NCI-H748 treated with DMSO at 0.1 percent for 48 hours (cell line): Measurements from ENCODE around the gene EWSR1.

Source experiments
- DNase-seq: peaks from one replicate; lab custom pipeline; 2025; lab: John Stamatoyannopoulos, UW

EWSR1 gene

GRCh38 chr22:29269731-29270474 lies 1.8 kb downstream of the EWSR1 start:
- no peak for DNase-seq

- DNase-seq = no peak
These were observed 2.6 kb downstream of the EWSR1 start for GRCh38 chr22:29270475-29271271.

DNA sequence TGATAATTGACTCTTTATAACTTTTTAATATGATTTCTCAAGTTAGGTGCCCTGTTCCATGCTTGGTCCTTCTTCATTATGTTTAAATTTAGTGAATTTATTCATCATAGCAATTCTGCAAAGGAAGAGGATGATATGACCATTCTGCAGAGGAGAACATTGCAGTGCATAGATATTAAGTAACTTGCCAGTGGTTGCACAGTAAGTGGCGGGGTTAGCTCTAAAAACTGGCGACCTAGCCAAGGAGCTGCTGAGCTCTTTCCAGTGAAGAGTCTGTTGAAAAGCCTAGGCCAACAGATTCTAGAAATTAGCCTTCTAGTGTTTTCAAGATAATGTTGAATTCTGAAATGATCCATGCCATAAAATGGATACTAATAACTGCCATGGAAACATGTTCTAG lies 4.6 kb downstream of the EWSR1 start:
- no peak for DNase-seq

- no peak for DNase-seq
These were observed 7.1 kb downstream of the EWSR1 start for GRCh38 chr22:29275167-29275566.

GRCh38 chr22:29275819-29276565 lies 7.9 kb downstream of the EWSR1 start:
- DNase-seq = no peak

DNA sequence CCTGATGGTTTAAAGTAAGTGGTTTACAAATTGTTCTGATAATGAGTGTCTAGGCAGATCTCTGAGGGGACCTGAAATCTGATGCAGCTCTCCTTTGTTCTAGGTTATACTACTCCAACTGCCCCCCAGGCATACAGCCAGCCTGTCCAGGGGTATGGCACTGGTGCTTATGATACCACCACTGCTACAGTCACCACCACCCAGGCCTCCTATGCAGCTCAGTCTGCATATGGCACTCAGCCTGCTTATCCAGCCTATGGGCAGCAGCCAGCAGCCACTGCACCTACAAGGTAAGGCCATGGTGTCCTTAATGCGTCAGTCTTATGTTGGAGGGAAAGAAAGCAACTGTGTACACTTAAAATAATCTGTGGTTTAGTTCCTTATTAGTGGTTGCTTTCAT lies 9.9 kb downstream of the EWSR1 start:
- DNase-seq = no peak

DNA sequence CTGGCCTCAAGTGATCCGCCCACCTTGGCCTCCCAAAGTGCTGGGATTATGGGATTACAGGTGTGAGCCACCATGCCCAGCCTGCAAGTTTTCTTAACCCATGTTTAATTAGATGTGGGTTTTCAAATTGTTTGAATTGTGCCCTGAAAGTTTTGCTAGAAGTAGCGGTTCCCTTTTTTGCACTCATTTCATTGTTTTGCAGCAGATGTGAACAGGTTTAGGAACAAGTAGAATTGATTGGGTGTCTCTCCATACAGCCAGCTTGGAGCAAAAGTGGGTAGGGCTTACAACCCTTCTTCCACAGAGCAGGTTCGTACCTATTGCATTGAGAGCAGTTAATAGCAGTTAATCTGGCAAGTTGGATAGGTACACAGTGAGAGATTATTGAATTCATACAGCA lies 16.1 kb downstream of the EWSR1 start:
- no peak for DNase-seq

DNA sequence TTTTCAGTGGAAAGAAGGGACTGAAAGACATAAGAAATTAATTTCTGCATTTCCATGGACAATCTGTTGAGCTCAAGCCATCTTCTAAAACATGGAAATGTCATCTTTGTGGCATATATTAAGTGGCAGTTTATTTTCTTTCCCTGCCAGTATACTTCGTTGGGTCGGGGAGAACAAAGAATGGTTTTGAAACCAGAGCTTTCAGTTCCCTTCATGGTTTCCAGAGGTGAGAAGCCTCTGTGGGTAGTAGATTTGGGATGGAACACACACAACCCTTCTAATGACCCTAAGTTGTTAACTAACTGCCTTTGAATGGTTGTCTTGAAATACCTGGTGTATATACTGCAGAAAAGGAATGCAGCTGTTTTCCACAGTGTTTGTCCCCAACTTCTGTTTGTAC lies 20.8 kb downstream of the EWSR1 start:
- DNase-seq = no peak

GRCh38 chr22:29290061-29290460 lies 22.0 kb downstream of the EWSR1 start:
- DNase-seq = no peak

- no peak for DNase-seq
These were observed 23.1 kb downstream of the EWSR1 start for GRCh38 chr22:29291215-29291614.

DNA sequence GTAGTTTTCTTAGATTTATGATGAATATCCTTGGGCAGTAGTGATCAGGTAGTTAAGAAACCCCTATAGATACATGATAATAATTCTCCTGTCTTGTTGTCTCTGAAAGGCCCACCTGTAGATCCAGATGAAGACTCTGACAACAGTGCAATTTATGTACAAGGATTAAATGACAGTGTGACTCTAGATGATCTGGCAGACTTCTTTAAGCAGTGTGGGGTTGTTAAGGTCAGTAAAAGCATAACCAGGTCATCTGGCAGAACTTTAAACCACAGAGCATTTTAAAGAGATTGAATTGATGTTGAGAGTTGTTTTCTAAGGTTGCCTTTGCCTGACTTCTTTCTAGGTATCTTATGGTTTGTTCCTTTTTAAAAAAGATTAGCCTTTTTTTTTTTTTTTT lies 24.3 kb downstream of the EWSR1 start:
- DNase-seq = no peak

DNA sequence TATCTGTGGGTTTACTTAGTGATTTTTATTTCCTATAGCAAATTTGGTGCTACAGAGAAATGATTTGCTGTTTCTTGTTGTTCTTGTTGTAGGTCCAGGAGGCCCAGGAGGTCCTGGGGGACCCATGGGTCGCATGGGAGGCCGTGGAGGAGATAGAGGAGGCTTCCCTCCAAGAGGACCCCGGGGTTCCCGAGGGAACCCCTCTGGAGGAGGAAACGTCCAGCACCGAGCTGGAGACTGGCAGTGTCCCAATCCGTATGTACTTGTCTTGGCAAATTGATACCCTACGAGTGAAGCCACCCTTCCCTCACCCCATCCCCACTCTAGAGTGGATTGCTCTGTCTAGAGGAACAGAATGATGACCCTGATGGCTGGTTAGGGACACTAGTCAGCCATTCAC lies 30.6 kb downstream of the EWSR1 start:
- no peak for DNase-seq

DNA sequence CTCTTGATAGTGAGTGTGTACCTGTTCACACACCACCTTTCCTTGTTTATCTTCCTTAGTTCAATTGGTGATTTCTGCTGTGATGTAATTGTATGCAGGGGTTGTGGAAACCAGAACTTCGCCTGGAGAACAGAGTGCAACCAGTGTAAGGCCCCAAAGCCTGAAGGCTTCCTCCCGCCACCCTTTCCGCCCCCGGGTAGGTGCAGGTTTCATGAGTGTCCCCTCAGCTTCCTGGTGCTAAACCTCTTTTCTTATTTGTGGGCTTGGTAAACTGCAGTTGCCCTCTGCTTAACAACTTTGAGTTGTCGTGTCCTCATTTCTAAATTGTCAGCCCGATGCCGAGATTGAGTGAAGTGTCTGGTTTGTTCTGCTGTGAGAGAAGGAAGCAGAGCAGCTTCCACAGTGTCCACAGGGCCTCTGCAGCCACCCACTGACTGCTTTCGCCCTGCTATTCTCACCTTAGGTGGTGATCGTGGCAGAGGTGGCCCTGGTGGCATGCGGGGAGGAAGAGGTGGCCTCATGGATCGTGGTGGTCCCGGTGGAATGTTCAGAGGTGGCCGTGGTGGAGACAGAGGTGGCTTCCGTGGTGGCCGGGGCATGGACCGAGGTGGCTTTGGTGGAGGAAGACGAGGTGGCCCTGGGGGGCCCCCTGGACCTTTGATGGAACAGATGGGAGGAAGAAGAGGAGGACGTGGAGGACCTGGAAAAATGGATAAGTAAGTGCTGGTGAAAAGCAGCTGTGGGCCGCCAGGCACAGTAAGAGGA lies 31.2 kb downstream of the EWSR1 start:
- no peak for DNase-seq

DNA sequence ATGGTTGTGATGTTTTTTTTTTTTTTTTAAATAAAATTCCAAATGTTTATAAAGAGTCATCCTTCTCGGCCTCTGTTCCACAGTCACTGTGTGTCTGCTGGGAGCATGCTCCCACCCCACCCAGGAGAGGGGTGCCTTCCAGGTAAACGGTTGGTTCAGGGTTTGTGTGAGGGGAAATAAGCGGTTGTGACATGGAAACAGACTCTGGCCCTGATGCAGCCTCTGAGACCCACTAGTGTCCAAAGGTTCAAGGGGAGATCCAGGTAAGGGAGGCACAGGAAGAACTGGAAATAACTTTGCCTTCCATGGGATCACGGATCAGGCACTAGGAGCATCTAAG lies 32.4 kb downstream of the EWSR1 start:
- DNase-seq = no peak

DNA sequence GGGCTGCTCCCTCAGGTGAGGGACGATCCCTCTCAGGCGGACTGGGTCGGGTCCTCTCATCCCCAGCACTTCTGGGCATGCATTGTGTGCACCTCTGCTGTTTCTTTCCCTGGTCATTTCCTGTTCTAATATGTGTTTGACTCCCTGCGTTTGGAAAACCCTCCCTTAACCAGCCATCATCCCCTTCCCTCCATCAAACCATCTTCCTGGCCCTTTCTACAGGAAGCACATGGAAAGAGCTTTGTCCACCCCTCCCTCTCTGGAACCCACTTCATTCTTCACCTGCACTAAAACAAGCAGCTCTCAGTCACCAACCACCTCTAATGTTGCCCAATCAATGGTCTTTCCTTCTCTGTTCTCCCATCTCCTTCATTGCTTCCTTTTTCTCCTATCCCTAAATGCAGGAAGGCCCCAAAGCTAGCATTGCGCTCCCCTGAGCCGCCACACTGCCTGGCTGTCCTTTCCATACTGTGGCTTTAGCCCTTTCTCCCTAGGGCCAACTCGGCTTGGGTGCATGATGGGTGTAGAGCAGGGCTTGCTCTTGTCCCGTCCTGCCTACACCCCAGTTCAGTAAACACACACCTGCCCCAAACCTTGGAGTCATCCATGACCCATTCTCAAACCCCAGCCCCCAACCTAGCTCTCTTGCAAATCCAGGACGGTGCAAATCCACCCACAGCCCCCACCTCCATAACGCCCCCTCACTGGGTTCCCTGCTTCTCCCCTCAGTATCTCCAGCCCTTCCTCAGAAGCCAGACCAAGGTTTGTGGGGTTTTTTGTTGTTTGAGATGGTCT lies 32.9 kb downstream of the EWSR1 start:
- no peak for DNase-seq

DNA sequence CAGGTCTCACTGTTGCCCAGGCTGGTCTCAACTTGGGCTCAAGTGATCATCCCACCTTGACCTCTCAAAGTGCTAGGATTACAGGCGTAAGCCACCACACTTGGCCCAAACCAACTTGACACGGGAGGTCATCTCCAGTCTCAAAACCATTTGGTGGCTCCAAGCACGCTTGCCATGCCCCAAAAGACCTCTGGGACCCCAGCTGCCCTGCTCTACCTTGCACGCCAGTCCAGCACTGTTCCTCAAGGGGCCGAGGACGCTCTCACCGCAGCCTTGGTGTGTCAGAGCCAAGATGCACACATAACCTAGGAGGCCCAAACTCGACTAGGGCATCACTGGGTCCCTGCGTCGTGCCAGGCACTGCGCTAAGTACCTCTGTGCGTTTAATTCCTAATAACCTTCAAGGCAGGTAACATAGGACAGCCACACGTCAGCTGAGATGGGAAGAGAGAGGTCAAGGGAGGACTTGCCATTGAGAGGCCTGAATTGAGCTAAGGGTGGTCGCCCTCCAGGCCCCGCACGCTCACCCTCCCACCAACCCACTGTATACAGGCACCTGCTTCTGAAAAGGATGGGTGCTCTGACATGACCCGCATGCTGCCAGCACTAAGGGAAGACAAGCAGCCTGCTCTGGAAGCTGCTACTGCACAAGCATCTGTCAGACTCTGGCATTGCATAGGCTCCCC lies 33.8 kb downstream of the EWSR1 start:
- DNase-seq = no peak

- no peak for DNase-seq
These were observed 34.3 kb downstream of the EWSR1 start for GRCh38 chr22:29302402-29302680.

DNA sequence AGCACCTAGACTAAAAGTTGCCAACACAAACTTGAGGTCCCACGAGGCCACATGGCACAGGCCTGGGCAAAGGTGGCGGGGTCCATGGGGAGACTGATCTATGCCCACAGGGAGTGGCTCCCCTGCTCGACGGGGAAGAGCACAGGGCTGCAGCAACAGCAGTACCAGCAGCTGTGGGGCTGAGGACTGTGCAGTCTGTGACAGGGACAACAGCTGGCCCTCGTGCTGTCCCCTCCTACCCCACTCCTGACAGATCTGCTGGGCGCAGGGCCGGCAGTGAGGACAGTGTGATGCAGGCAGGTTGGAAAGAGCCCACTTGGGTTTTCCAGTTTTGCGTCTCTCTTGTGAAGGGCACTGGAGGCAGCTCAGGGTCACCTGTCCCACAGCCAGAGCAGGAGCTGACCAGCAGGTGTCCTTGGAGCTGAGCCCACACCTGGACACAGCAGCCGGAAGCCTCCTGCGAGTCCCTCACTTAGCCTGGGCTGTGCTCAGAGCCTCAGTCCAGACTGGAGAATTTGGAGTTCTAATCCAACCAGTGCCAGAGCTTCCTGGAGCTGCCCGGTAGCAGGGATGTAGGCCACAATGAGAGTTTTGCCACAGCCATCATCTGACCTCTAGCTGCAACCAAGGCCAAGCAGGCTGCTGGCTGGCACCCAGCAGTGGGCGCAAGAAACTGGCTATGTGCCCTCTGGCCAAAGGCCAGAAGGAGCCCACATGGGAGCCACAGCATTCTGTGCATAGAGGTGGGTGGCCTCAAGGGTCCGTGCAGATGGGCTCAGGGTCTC lies 34.8 kb downstream of the EWSR1 start:
- no peak for DNase-seq

- no peak for DNase-seq
These were observed 37.7 kb downstream of the EWSR1 start for GRCh38 chr22:29305836-29306174.

- DNase-seq = no peak
These were observed 38.2 kb downstream of the EWSR1 start, which contains the start of gene GAS2L1 for GRCh38 chr22:29306175-29306834. TSS of gene GAS2L1 (plus strand) at chr22:29306650. CDS start at chr22:29308106, 1,456 bp downstream.
